Fibroblast of pulmonary artery (primary cell): ENCODE measurements around the gene ST6GAL1.

Experiments used
- DNase-seq: peaks from one replicate; pipeline ENCODE4 v3.0.0-alpha.2; 2010; ENCODE audit warnings: low read depth
- H3K4me3 ChIP-seq: replicated peaks from 2 replicates; pipeline ENCODE4 v1.5.1; 2011; ENCODE audit warnings: low read depth, mild to moderate bottlenecking, control low read depth, low read length, moderate library complexity
- TF ChIP-seq, protein P1 (sequence below): IDR thresholded peaks from 2 replicates; pipeline ENCODE4 v1.5.1; 2011; ENCODE audit warnings: mild to moderate bottlenecking, control low read depth, low read length, inconsistent platforms; ENCODE audit errors: missing control alignments

ST6GAL1 gene

GRCh38 chr3:187066228-187066995 lies 136.1 kb downstream of the ST6GAL1 start:
- no peak overlapping the region for H3K4me3 ChIP-seq
- peak; percentile 31 for DNase-seq
- TF ChIP-seq, protein P1, sequence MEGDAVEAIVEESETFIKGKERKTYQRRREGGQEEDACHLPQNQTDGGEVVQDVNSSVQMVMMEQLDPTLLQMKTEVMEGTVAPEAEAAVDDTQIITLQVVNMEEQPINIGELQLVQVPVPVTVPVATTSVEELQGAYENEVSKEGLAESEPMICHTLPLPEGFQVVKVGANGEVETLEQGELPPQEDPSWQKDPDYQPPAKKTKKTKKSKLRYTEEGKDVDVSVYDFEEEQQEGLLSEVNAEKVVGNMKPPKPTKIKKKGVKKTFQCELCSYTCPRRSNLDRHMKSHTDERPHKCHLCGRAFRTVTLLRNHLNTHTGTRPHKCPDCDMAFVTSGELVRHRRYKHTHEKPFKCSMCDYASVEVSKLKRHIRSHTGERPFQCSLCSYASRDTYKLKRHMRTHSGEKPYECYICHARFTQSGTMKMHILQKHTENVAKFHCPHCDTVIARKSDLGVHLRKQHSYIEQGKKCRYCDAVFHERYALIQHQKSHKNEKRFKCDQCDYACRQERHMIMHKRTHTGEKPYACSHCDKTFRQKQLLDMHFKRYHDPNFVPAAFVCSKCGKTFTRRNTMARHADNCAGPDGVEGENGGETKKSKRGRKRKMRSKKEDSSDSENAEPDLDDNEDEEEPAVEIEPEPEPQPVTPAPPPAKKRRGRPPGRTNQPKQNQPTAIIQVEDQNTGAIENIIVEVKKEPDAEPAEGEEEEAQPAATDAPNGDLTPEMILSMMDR = peak; percentile 6

DNA sequence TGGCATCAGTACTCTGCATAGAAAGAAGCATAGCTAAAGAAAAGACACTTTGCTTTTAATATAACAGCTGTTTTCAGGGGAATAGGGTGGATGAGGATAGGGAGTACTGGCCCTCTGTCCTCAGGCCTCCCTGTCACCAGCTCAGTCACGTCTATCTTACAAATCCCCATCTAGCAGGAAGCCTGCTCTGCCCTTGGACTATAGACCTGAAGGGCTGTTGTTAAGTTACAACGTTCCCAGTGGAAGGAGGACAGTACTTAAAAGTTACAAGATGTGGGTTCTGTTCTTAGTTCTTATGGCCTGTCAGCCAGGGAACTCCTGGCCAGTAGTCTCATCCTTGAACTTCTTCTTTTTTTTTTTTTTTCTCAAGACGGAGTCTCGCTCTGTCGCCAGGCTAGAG lies 138.5 kb downstream of the ST6GAL1 start:
- TF ChIP-seq, protein P1 = no peak
- H3K4me3 ChIP-seq = no peak overlapping the region
- DNase-seq = no peak

GRCh38 chr3:187069857-187070516 lies 139.7 kb downstream of the ST6GAL1 start:
- H3K4me3 ChIP-seq = no peak overlapping the region
- no peak for DNase-seq
- TF ChIP-seq, protein P1 = no peak

DNA sequence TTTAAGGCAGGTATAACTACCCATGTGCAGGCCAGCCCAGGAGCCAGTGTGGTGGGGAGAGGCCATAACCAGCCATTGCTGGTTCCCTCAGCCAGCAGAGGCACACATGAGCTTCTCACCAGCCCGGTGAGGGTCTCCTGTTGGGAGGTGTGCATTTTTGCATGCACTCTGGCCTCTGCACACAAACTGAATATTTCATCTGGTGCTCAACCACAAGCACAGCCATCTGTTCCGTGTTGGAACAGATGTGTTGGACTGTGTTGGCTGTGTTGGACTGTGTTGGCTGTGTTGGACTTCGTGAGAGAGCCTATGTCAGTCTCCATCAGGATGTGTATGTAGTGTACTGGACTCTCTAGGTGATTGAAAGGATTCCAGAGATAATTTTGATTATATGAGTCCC lies 141.8 kb downstream of the ST6GAL1 start:
- no peak for DNase-seq
- TF ChIP-seq, protein P1 = no peak
- H3K4me3 ChIP-seq = no peak overlapping the region

- TF ChIP-seq, protein P1 = no peak
- DNase-seq = no peak
- H3K4me3 ChIP-seq = no peak overlapping the region
Observed at GRCh38 chr3:187072511-187072910, 142.2 kb downstream of the ST6GAL1 start.

- TF ChIP-seq, protein P1 = no peak
- no peak overlapping the region for H3K4me3 ChIP-seq
- DNase-seq = no peak
Observed at GRCh38 chr3:187073581-187074098, 143.3 kb downstream of the ST6GAL1 start.
